Caco-2 (cell line): ENCODE measurements around the gene MCF2. TPM values are rescaled to one million over a fixed set of nuclear protein-coding genes. Genes with fewer than 3 reads are reported as not detected.
A peak's percentile ranks its signal among the peaks of the same experiment; 100 is the strongest.

Experiments
- BruUV-seq: library from RNA; stranded (reverse); fragments of 400-500 nt; replicated peaks from 2 replicates; lab custom pipeline; 2021; lab: Mats Ljungman, UMichigan
- CTCF ChIA-PET: fragments of 300-600 bp; sonication (Branson Sonifier 250); formaldehyde crosslinking; loops from one replicate; lab custom pipeline; 2022; ENCODE audit warnings: antibody characterized with exemption; lab: Charles Lee
- POLR2A ChIA-PET: fragments of 300-600 bp; sonication (Branson Sonifier 250); formaldehyde crosslinking; loops from one replicate; lab custom pipeline; 2022; ENCODE audit warnings: antibody characterized with exemption; lab: Charles Lee
- DNase-seq, 2 experiments: peaks; one replicate each; pipeline versions ENCODE4 v3.0.0 to v3.0.0-alpha.2; 2020 to 2022
- H3K27me3 ChIP-seq: replicated peaks from 2 replicates; pipeline ENCODE4 v1.6.0; 2011; ENCODE audit warnings: low read length; ENCODE audit not compliant: control insufficient read depth, insufficient read depth
- H3K36me3 ChIP-seq: 2 replicates; pipeline ENCODE4 v1.5.1; 2011; ENCODE audit warnings: low read length; ENCODE audit not compliant: control insufficient read depth, insufficient read depth
- H3K4me1 ChIP-seq: fragments of 250-450 bp; sonication (Bioruptor Pico); 2 replicates; pipeline ENCODE4 v1.5.1; 2020; ENCODE audit warnings: mild to moderate bottlenecking
- H3K4me3 ChIP-seq: 2 replicates; pipeline ENCODE4 v1.5.1; 2011; ENCODE audit warnings: low read depth, mild to moderate bottlenecking, control low read depth, low read length
- H3K9me3 ChIP-seq: fragments of 250-450 bp; sonication (Bioruptor Pico); 2 replicates; pipeline ENCODE4 v1.5.1; 2020; ENCODE audit warnings: mild to moderate bottlenecking, moderate library complexity
- H3K27ac Mint-ChIP-seq: one replicate; pipeline ENCODE4 v1.8.0; 2022; ENCODE audit warnings: mixed read lengths; ENCODE audit not compliant: unreplicated experiment
- H3K27me3 Mint-ChIP-seq: one replicate; pipeline ENCODE4 v1.8.0; 2022; ENCODE audit warnings: mixed read lengths; ENCODE audit not compliant: insufficient read depth, unreplicated experiment
- H3K36me3 Mint-ChIP-seq: one replicate; pipeline ENCODE4 v1.8.0; 2022; ENCODE audit warnings: mild to moderate bottlenecking, mixed read lengths; ENCODE audit not compliant: insufficient read depth, unreplicated experiment
- H3K4me1 Mint-ChIP-seq: one replicate; pipeline ENCODE4 v1.8.0; 2022; ENCODE audit warnings: low read depth, mixed read lengths; ENCODE audit not compliant: unreplicated experiment
- H3K4me3 Mint-ChIP-seq: one replicate; pipeline ENCODE4 v1.8.0; 2022; ENCODE audit warnings: mild to moderate bottlenecking, moderate library complexity, mixed read lengths; ENCODE audit not compliant: unreplicated experiment
- H3K9me3 Mint-ChIP-seq: one replicate; pipeline ENCODE4 v1.8.0; 2022; ENCODE audit warnings: mixed read lengths; ENCODE audit not compliant: unreplicated experiment
- CTCF ChIP-seq, 2 experiments: fragments of 200-600 bp in 1 of 2; IDR thresholded peaks; 1 replicate in 1 of 2; 2 replicates in 1 of 2; pipeline versions ENCODE4 v1.5.1 to v1.8.0; 2011 to 2022; ENCODE audit warnings: antibody characterized with exemption in 1 of 2, control low read depth in 1 of 2, inconsistent platforms in 1 of 2, low read depth in 1 of 2, low read length in 1 of 2, mild to moderate bottlenecking in 1 of 2, moderate library complexity in 1 of 2; ENCODE audit not compliant: insufficient read depth in 1 of 2, severe bottlenecking in 1 of 2, unreplicated experiment in 1 of 2
- intact Hi-C: fragments of 100-400 bp; cut with micrococcal nuclease; formaldehyde crosslinking; loops from one replicate; pipeline ENCODE4 v1.10.0; 2022; ENCODE audit not compliant: unreplicated experiment
- total RNA-seq: library from RNA; stranded (reverse); gene quantifications from 2 replicates; pipeline ENCODE4 v1.2.3, GENCODE V29; 2022

MCF2 gene
- total RNA-seq, 1 experiment from 2014 or later: not detected

DNA sequence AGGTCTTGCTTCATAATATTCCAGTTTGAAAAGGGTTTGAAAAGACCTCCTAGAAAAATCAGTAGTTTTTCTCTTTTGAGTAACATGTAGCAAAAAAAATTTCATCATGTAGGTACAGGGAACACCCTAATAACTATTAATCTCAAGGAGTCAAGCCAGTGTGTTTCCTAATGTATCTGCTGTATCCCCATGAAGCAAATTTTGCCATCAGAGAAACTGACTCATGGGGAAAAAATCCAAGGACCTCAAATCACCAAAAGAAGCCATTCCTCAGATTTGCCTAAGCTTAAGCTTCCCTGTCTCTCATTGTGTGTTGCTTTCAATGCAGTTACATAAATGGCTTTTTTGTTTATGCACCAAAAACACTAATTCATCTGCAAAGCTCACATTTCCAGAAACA, 147.7 kb downstream of the MCF2 start:
- intact Hi-C loops: no loop called here
- no peaks in the 10 kb centered on the region for H3K9me3 ChIP-seq
- H3K4me3 ChIP-seq: no peak overlapping the region
- CTCF ChIA-PET: interaction anchor here (1.5 kb wide), 1 partner anchor 36 kb away, joined by 3 read pairs; no protein-coding TSS in a partner anchor
- no peaks in the 10 kb centered on the region for H3K36me3 ChIP-seq
- H3K9me3 Mint-ChIP-seq: no peaks in the 10 kb centered on the region
- no peaks in the 10 kb centered on the region for H3K27me3 Mint-ChIP-seq
- no peaks in the 10 kb centered on the region for H3K36me3 Mint-ChIP-seq
- no peaks in the 10 kb centered on the region for H3K4me1 ChIP-seq
- BruUV-seq: no TSS peak
- TF ChIP-seq CTCF (IDR thresholded peaks at IDR 0.05; ENCODE audit: insufficient read depth in 1 of 2, low read depth in 1 of 2, low read length in 1 of 2, severe bottlenecking in 1 of 2, unreplicated experiment in 1 of 2): no peak
- H3K27me3 ChIP-seq: no peaks in the 10 kb centered on the region
- no peak for DNase-seq
- POLR2A ChIA-PET: no interaction called here
- H3K4me3 Mint-ChIP-seq: no peak overlapping the region
- no peaks in the 10 kb centered on the region for H3K4me1 Mint-ChIP-seq
- H3K27ac Mint-ChIP-seq: no peak overlapping the region

GRCh38 chrX:139559383-139560042, 148.5 kb downstream of the MCF2 start:
- Mint-ChIP-seq H3K27ac (no peak overlapping the region), H3K36me3 (no peaks in the 10 kb centered on the region), H3K4me3 (no peak overlapping the region), H3K9me3 (no peaks in the 10 kb centered on the region), H3K4me1 (no peaks in the 10 kb centered on the region), H3K27me3 (no peaks in the 10 kb centered on the region)
- Histone ChIP-seq H3K36me3 (no peaks in the 10 kb centered on the region), H3K27me3 (no peaks in the 10 kb centered on the region), H3K4me3 (no peak overlapping the region), H3K4me1 (no peaks in the 10 kb centered on the region), H3K9me3 (no peaks in the 10 kb centered on the region)
- CTCF ChIA-PET: interaction anchor here (1.3 to 1.5 kb wide), 2 partner anchors 37 to 784 kb away, joined by 3 read pairs; no protein-coding TSS in a partner anchor
- peak in 1 of 2 experiments; percentile 43 for DNase-seq
- POLR2A ChIA-PET: no interaction called here
- TF ChIP-seq CTCF (IDR thresholded peaks at IDR 0.05; ENCODE audit: insufficient read depth in 1 of 2, low read depth in 1 of 2, low read length in 1 of 2, severe bottlenecking in 1 of 2, unreplicated experiment in 1 of 2): peak; percentile 36 to 57
- no TSS peak for BruUV-seq
- intact Hi-C loops: loop anchor here (1.0 to 5.0 kb wide), 5 partner anchors 84 to 802 kb away; no protein-coding TSS in a partner anchor

GRCh38 chrX:139554991-139555675, 152.8 kb downstream of the MCF2 start:
- no peaks in the 10 kb centered on the region for H3K36me3 ChIP-seq
- intact Hi-C loops: loop anchor here (5.0 kb wide), 1 partner anchor 798 kb away; no protein-coding TSS in a partner anchor
- H3K4me1 ChIP-seq: no peaks in the 10 kb centered on the region
- POLR2A ChIA-PET: no interaction called here
- H3K4me3 ChIP-seq: no peak overlapping the region
- Mint-ChIP-seq H3K36me3 (no peaks in the 10 kb centered on the region), H3K27me3 (peaks cover 3% of the 10 kb centered on the region), H3K27ac (no peak overlapping the region), H3K4me3 (no peak overlapping the region), H3K4me1 (no peaks in the 10 kb centered on the region), H3K9me3 (no peaks in the 10 kb centered on the region)
- no peak for DNase-seq
- H3K9me3 ChIP-seq: no peaks in the 10 kb centered on the region
- no peaks in the 10 kb centered on the region for H3K27me3 ChIP-seq
- BruUV-seq: no TSS peak
- TF ChIP-seq CTCF (IDR thresholded peaks at IDR 0.05; ENCODE audit: insufficient read depth in 1 of 2, low read depth in 1 of 2, low read length in 1 of 2, severe bottlenecking in 1 of 2, unreplicated experiment in 1 of 2): no peak
- CTCF ChIA-PET: no interaction called here
